Large intestine (tissue), 12 donors: Measurements from ENCODE around the gene NFATC3. TPM values are rescaled to one million over a fixed set of nuclear protein-coding genes. Genes with fewer than 3 reads are reported as not detected.
A peak's percentile ranks its signal among the peaks of the same experiment; 100 is the strongest.

Experiments used
- DNase-seq, 2 donors: peaks; one replicate each; pipeline versions ENCODE4 v3.0.0 to v3.0.0-alpha.2; 2013
- H3K27ac ChIP-seq: one replicate; pipeline ENCODE4 v1.5.1; 2013; ENCODE audit warnings: low read length
- H3K27me3 ChIP-seq: 2 replicates; pipeline ENCODE4 v1.6.1; 2013; ENCODE audit warnings: low read length; ENCODE audit not compliant: control insufficient read depth, insufficient read depth
- H3K36me3 ChIP-seq: 2 replicates; pipeline ENCODE4 v1.6.1; 2013; ENCODE audit warnings: low read length; ENCODE audit not compliant: control insufficient read depth, insufficient read depth
- H3K4me1 ChIP-seq: one replicate; pipeline ENCODE4 v1.6.1; 2013; ENCODE audit warnings: low read length; ENCODE audit not compliant: control insufficient read depth, insufficient read depth
- H3K4me3 ChIP-seq: one replicate; pipeline ENCODE4 v1.5.1; 2013; ENCODE audit warnings: low read length
- H3K9me3 ChIP-seq: one replicate; pipeline ENCODE4 v1.6.1; 2013; ENCODE audit warnings: mild to moderate bottlenecking, low read depth, low read length, moderate library complexity; ENCODE audit not compliant: control insufficient read depth
- WGBS: methylation state at CpG from one replicate; pipeline ENCODE4 v1.1.5; 2013; ENCODE audit warnings: low lambda C conversion rate; ENCODE audit not compliant: insufficient coverage; 5-methylcytosine and 5-hydroxymethylcytosine counted together
- long read RNA-seq, 11 donors: transcript quantifications; one replicate each; lab custom pipeline, GENCODE V29; 2026
- polyA plus RNA-seq: library from polyadenylated mRNA; unstranded; fragments of 120-200 nt; gene quantifications from one replicate; pipeline ENCODE4 v1.2.1, GENCODE V29; 2013

NFATC3 gene
- polyA plus RNA-seq = 22.0 TPM
- long read RNA-seq, donor 1, full-length matches to known transcripts = 1 of 1 reads
- long read RNA-seq, donor 1, partial matches to known transcripts = 0 of 1 reads
- long read RNA-seq, donor 1, other reads (novel, unspliced or antisense) = 0 of 1 reads
- long read RNA-seq, donor 2, full-length matches to known transcripts = 5 of 21 reads
- long read RNA-seq, donor 2, partial matches to known transcripts = 16 of 21 reads
- long read RNA-seq, donor 2, other reads (novel, unspliced or antisense) = 0 of 21 reads
- long read RNA-seq, donor 3 = 0 reads
- long read RNA-seq, donor 4 = 0 reads
- long read RNA-seq, donor 5, full-length matches to known transcripts = 5 of 5 reads
- long read RNA-seq, donor 5, partial matches to known transcripts = 0 of 5 reads
- long read RNA-seq, donor 5, other reads (novel, unspliced or antisense) = 0 of 5 reads
- long read RNA-seq, donor 6, full-length matches to known transcripts = 3 of 12 reads
- long read RNA-seq, donor 6, partial matches to known transcripts = 9 of 12 reads
- long read RNA-seq, donor 6, other reads (novel, unspliced or antisense) = 0 of 12 reads
- long read RNA-seq, donor 7, partial matches to known transcripts = 0 of 1 reads
- long read RNA-seq, donor 7, other reads (novel, unspliced or antisense) = 0 of 1 reads
- long read RNA-seq, donor 8, full-length matches to known transcripts = 3 of 10 reads
- long read RNA-seq, donor 8, partial matches to known transcripts = 7 of 10 reads
- long read RNA-seq, donor 8, other reads (novel, unspliced or antisense) = 0 of 10 reads
- long read RNA-seq, donor 9, partial matches to known transcripts = 5 of 5 reads
- long read RNA-seq, donor 9, other reads (novel, unspliced or antisense) = 0 of 5 reads
- long read RNA-seq, donor 10, full-length matches to known transcripts = 2 of 2 reads
- long read RNA-seq, donor 10, partial matches to known transcripts = 0 of 2 reads
- long read RNA-seq, donor 10, other reads (novel, unspliced or antisense) = 0 of 2 reads
- long read RNA-seq, donor 11, full-length matches to known transcripts = 6 of 11 reads
- long read RNA-seq, donor 11, partial matches to known transcripts = 5 of 11 reads
- long read RNA-seq, donor 11, other reads (novel, unspliced or antisense) = 0 of 11 reads

- H3K4me1 ChIP-seq = peaks cover 40% of the 10 kb centered on the region
- H3K4me3 ChIP-seq = peak within 1 kb of the TSS; percentile 81
- peak; percentile 97 to 98 for DNase-seq
- peak within 1 kb of the TSS; percentile 100 for H3K27ac ChIP-seq
- H3K36me3 ChIP-seq = no peaks in the 10 kb centered on the region
- H3K9me3 ChIP-seq = no peaks in the 10 kb centered on the region
- no CpG with 5 or more reads among the region's 104 CpGs for WGBS
- no peaks in the 10 kb centered on the region for H3K27me3 ChIP-seq
Observed at GRCh38 chr16:68085259-68086071, at the start of gene NFATC3. NFATC3 (plus strand) TSS chr16:68085370; CDS start chr16:68085682, 312 bp downstream.

GRCh38 chr16:68037841-68038597 is 47.2 kb upstream of the NFATC3 start:
- H3K36me3 ChIP-seq = peaks cover 7% of the 10 kb centered on the region
- no peak overlapping the region for H3K4me3 ChIP-seq
- H3K27me3 ChIP-seq = no peaks in the 10 kb centered on the region
- no peak overlapping the region for H3K27ac ChIP-seq
- no peak for DNase-seq
- WGBS = no CpG with 5 or more reads among the region's 9 CpGs
- H3K4me1 ChIP-seq = no peaks in the 10 kb centered on the region
- H3K9me3 ChIP-seq = no peaks in the 10 kb centered on the region

- H3K27ac ChIP-seq = no peak overlapping the region
- peaks cover 10% of the 10 kb centered on the region for H3K36me3 ChIP-seq
- WGBS = no CpG with 5 or more reads among the region's 14 CpGs
- peak; percentile 54 to 67 for DNase-seq
- H3K4me1 ChIP-seq = no peaks in the 10 kb centered on the region
- no peaks in the 10 kb centered on the region for H3K27me3 ChIP-seq
- no peaks in the 10 kb centered on the region for H3K9me3 ChIP-seq
- no peak overlapping the region for H3K4me3 ChIP-seq
Observed at GRCh38 chr16:68040506-68041288, 44.5 kb upstream of the NFATC3 start.

GRCh38 chr16:68041783-68042182 is 43.4 kb upstream of the NFATC3 start:
- H3K4me1 ChIP-seq = no peaks in the 10 kb centered on the region
- no peaks in the 10 kb centered on the region for H3K27me3 ChIP-seq
- no peaks in the 10 kb centered on the region for H3K9me3 ChIP-seq
- H3K4me3 ChIP-seq = no peak overlapping the region
- peaks cover 10% of the 10 kb centered on the region for H3K36me3 ChIP-seq
- no peak overlapping the region for H3K27ac ChIP-seq
- WGBS = no CpG with 5 or more reads among the region's 2 CpGs
- no peak for DNase-seq

- H3K4me3 ChIP-seq = no peak overlapping the region
- H3K27me3 ChIP-seq = no peaks in the 10 kb centered on the region
- H3K9me3 ChIP-seq = no peaks in the 10 kb centered on the region
- 80% methylated on average over 1 of the region's 7 CpGs for WGBS
- no peaks in the 10 kb centered on the region for H3K4me1 ChIP-seq
- DNase-seq = no peak
- no peak overlapping the region for H3K27ac ChIP-seq
- H3K36me3 ChIP-seq = peaks cover 23% of the 10 kb centered on the region
Observed at GRCh38 chr16:68046106-68046505, 39.1 kb upstream of the NFATC3 start.

GRCh38 chr16:68047987-68048386 is 37.2 kb upstream of the NFATC3 start:
- H3K4me1 ChIP-seq = no peaks in the 10 kb centered on the region
- DNase-seq = no peak
- no peak overlapping the region for H3K4me3 ChIP-seq
- H3K27ac ChIP-seq = no peak overlapping the region
- no peaks in the 10 kb centered on the region for H3K9me3 ChIP-seq
- no peaks in the 10 kb centered on the region for H3K27me3 ChIP-seq
- 90% methylated on average over 2 of the region's 2 CpGs for WGBS
- H3K36me3 ChIP-seq = peaks cover 30% of the 10 kb centered on the region

GRCh38 chr16:68049449-68049848 is 35.7 kb upstream of the NFATC3 start:
- DNase-seq = no peak
- Histone ChIP-seq H3K36me3 (peaks cover 33% of the 10 kb centered on the region), H3K9me3 (no peaks in the 10 kb centered on the region), H3K27me3 (no peaks in the 10 kb centered on the region), H3K4me3 (no peak overlapping the region), H3K4me1 (no peaks in the 10 kb centered on the region), H3K27ac (no peak overlapping the region)
- no CpG with 5 or more reads among the region's 2 CpGs for WGBS

- Histone ChIP-seq H3K27ac (no peak overlapping the region), H3K36me3 (peaks cover 21% of the 10 kb centered on the region), H3K27me3 (no peaks in the 10 kb centered on the region), H3K4me1 (no peaks in the 10 kb centered on the region), H3K4me3 (no peak overlapping the region), H3K9me3 (no peaks in the 10 kb centered on the region)
- WGBS = no CpG with 5 or more reads among the region's 3 CpGs
- DNase-seq = no peak
Observed at GRCh38 chr16:68055395-68055794, 29.8 kb upstream of the NFATC3 start.

GRCh38 chr16:68059804-68060203 is 25.4 kb upstream of the NFATC3 start:
- no peak overlapping the region for H3K27ac ChIP-seq
- H3K36me3 ChIP-seq = peaks cover 25% of the 10 kb centered on the region
- H3K9me3 ChIP-seq = no peaks in the 10 kb centered on the region
- no peak overlapping the region for H3K4me3 ChIP-seq
- no peaks in the 10 kb centered on the region for H3K27me3 ChIP-seq
- no peak for DNase-seq
- H3K4me1 ChIP-seq = no peaks in the 10 kb centered on the region
